H1 (cell line): ENCODE measurements around the gene PKIB. TPM values are rescaled to one million over a fixed set of nuclear protein-coding genes. Genes with fewer than 3 reads are reported as not detected.

Experiments used
- CTCF ChIA-PET: fragments of 300-600 bp; sonication (Branson Sonifier 250); formaldehyde crosslinking; loops from one replicate; lab custom pipeline; 2021; ENCODE audit not compliant: partially characterized antibody; lab: Charles Lee
- POLR2A ChIA-PET: fragments of 300-600 bp; sonication (Branson Sonifier 250); formaldehyde crosslinking; loops from one replicate; lab custom pipeline; 2021; ENCODE audit warnings: inconsistent platforms; ENCODE audit not compliant: partially characterized antibody; lab: Charles Lee
- DNase-seq, 2 experiments: peaks; one replicate each; pipeline versions ENCODE4 v3.0.0 to v3.0.0-alpha.2; 2010 to 2022; ENCODE audit warnings: low spot score in 2 of 2, low read depth in 1 of 2, mixed read lengths in 1 of 2
- FAIRE-seq: peaks from 2 replicates; lab custom pipeline; 2011; peaks lifted over from hg19 to GRCh38; lab: Jason Lieb, UNC
- H2AFZ ChIP-seq: 2 replicates; pipeline ENCODE4 v1.8.1; 2012; ENCODE audit warnings: low read length, inconsistent platforms
- H2AK5ac ChIP-seq: 2 replicates; pipeline ENCODE4 v1.6.1; 2013; ENCODE audit warnings: low read depth, low read length
- H2BK120ac ChIP-seq: replicated peaks from 2 replicates; pipeline ENCODE3; 2013; ENCODE audit warnings: low read depth, low read length, inconsistent platforms
- H2BK12ac ChIP-seq: 2 replicates; pipeline ENCODE4 v1.6.1; 2013; ENCODE audit warnings: low read depth, low read length
- H2BK15ac ChIP-seq: 2 replicates; pipeline ENCODE4 v1.6.1; 2013; ENCODE audit warnings: low read length
- H2BK20ac ChIP-seq: 2 replicates; pipeline ENCODE4 v1.6.1; 2013; ENCODE audit warnings: low read length
- H2BK5ac ChIP-seq: 2 replicates; pipeline ENCODE4 v1.6.1; 2013; ENCODE audit warnings: low read depth, low read length
- H3K14ac ChIP-seq: 2 replicates; pipeline ENCODE4 v1.6.1; 2013; ENCODE audit warnings: inconsistent platforms; ENCODE audit not compliant: insufficient read length
- H3K18ac ChIP-seq: 2 replicates; pipeline ENCODE4 v1.6.1; 2013; ENCODE audit warnings: low read length; ENCODE audit errors: extremely low read depth
- H3K23ac ChIP-seq: 2 replicates; pipeline ENCODE4 v1.6.1; 2013; ENCODE audit warnings: inconsistent platforms; ENCODE audit not compliant: insufficient read length
- H3K23me2 ChIP-seq: 2 replicates; pipeline ENCODE4 v1.6.1; 2013; ENCODE audit warnings: low read depth, low read length
- H3K27ac ChIP-seq: 2 replicates; pipeline ENCODE4 v1.6.1; 2011; ENCODE audit warnings: low read depth, low read length, inconsistent platforms
- H3K27me3 ChIP-seq, 4 experiments: replicated peaks in 1 of 4; 1 replicate in 1 of 4; 2 replicates in 3 of 4; pipeline versions ENCODE4 v1.6.1 to v1.8.1; 2011 to 2013; ENCODE audit warnings: low read length in 3 of 4, mild to moderate bottlenecking in 3 of 4, inconsistent platforms in 2 of 4, mixed read lengths in 2 of 4, moderate library complexity in 1 of 4; ENCODE audit not compliant: control insufficient read depth in 3 of 4, insufficient read depth in 3 of 4; ENCODE audit errors: extremely low read depth in 1 of 4
- H3K36me3 ChIP-seq, 4 experiments: 2 replicates each; pipeline versions ENCODE4 v1.6.1 to v1.8.1; 2011 to 2013; ENCODE audit warnings: mild to moderate bottlenecking in 4 of 4, low read length in 3 of 4, moderate library complexity in 2 of 4, control low read depth in 1 of 4, inconsistent platforms in 1 of 4; ENCODE audit not compliant: insufficient read depth in 4 of 4, control insufficient read depth in 2 of 4
- H3K4ac ChIP-seq: replicated peaks from 2 replicates; pipeline ENCODE3; 2013; ENCODE audit warnings: low read length, low read depth, mixed read lengths, inconsistent platforms; ENCODE audit not compliant: insufficient read length
- H3K4me1 ChIP-seq, 4 experiments: replicated peaks in 1 of 4; 1 replicate in 1 of 4; 2 replicates in 3 of 4; pipeline versions ENCODE4 v1.6.1 to v1.8.1; 2011 to 2013; ENCODE audit warnings: low read length in 3 of 4, inconsistent platforms in 2 of 4, mixed read lengths in 1 of 4; ENCODE audit not compliant: insufficient read depth in 4 of 4, control insufficient read depth in 3 of 4
- H3K4me2 ChIP-seq, 2 experiments: 2 replicates each; pipeline versions ENCODE4 v1.6.1 to v1.8.1; 2011 to 2013; ENCODE audit warnings: low read depth in 2 of 2, low read length in 2 of 2, control low read depth in 1 of 2, inconsistent platforms in 1 of 2, mild to moderate bottlenecking in 1 of 2; ENCODE audit not compliant: insufficient read depth in 1 of 2
- H3K4me3 ChIP-seq, 4 experiments: fragments of 200-600, 300-600 bp in 1 of 4; sonication (generic), shearing (Covaris generic), sonication (Bioruptor Twin) in 1 of 4; 2 replicates each; pipeline versions ENCODE4 v1.5.1 to v1.8.1; 2011 to 2016; ENCODE audit warnings: low read length in 4 of 4, low read depth in 3 of 4, control low read depth in 2 of 4, inconsistent platforms in 2 of 4, mild to moderate bottlenecking in 2 of 4, mixed read lengths in 1 of 4, moderate library complexity in 1 of 4; ENCODE audit not compliant: insufficient read depth in 2 of 4; ENCODE audit errors: extremely low read depth in 1 of 4
- H3K56ac ChIP-seq: replicated peaks from 2 replicates; pipeline ENCODE3; 2013; ENCODE audit warnings: low read depth, mild to moderate bottlenecking, mixed read lengths, low read length, inconsistent platforms; ENCODE audit not compliant: insufficient read length
- H3K79me1 ChIP-seq: 2 replicates; pipeline ENCODE4 v1.6.1; 2013; ENCODE audit warnings: low read depth, low read length, control low read depth
- H3K79me2 ChIP-seq, 2 experiments: 2 replicates each; pipeline versions ENCODE4 v1.6.1 to v1.8.1; 2012 to 2013; ENCODE audit warnings: low read length in 2 of 2, mild to moderate bottlenecking in 2 of 2, inconsistent platforms in 1 of 2; ENCODE audit not compliant: insufficient read depth in 2 of 2, control insufficient read depth in 1 of 2
- H3K9ac ChIP-seq, 4 experiments: replicated peaks in 1 of 4; 1 replicate in 1 of 4; 2 replicates in 3 of 4; pipeline versions ENCODE4 v1.6.1 to v1.8.1; 2011 to 2013; ENCODE audit warnings: low read depth in 3 of 4, low read length in 3 of 4, control low read depth in 2 of 4, mild to moderate bottlenecking in 2 of 4, moderate library complexity in 2 of 4, inconsistent platforms in 1 of 4; ENCODE audit errors: extremely low read depth in 1 of 4
- H3K9me3 ChIP-seq, 2 experiments: 2 replicates each; pipeline versions ENCODE4 v1.6.1 to v1.8.1; 2012 to 2013; ENCODE audit warnings: mild to moderate bottlenecking in 2 of 2, moderate library complexity in 2 of 2, control low read depth in 1 of 2, inconsistent platforms in 1 of 2, low read depth in 1 of 2, low read length in 1 of 2, mixed read lengths in 1 of 2; ENCODE audit not compliant: insufficient read depth in 2 of 2
- H4K20me1 ChIP-seq, 2 experiments: replicated peaks in 1 of 2; 2 replicates each; pipeline versions ENCODE3 to v1.8.1; 2011 to 2013; ENCODE audit warnings: inconsistent platforms in 2 of 2, low read length in 2 of 2, mild to moderate bottlenecking in 1 of 2; ENCODE audit not compliant: insufficient read depth in 2 of 2, control insufficient read depth in 1 of 2
- H4K5ac ChIP-seq: 2 replicates; pipeline ENCODE4 v1.6.1; 2013; ENCODE audit warnings: low read length, low read depth, mixed read lengths, inconsistent platforms; ENCODE audit not compliant: insufficient read length
- H4K8ac ChIP-seq: 2 replicates; pipeline ENCODE4 v1.8.0; 2013; ENCODE audit warnings: mild to moderate bottlenecking, moderate library complexity, low read length, inconsistent platforms; ENCODE audit not compliant: insufficient read depth; ENCODE audit errors: extremely low read depth
- H4K91ac ChIP-seq: replicated peaks from 2 replicates; pipeline ENCODE3; 2013; ENCODE audit warnings: low read length, mixed read lengths, inconsistent platforms; ENCODE audit not compliant: insufficient read length
- ASH2L ChIP-seq: fragments of 200-600, 300-600 bp; sonication (generic); IDR thresholded peaks from one replicate; pipeline ENCODE4 v1.7.1; 2017; ENCODE audit warnings: low read length
- CBX5 ChIP-seq: fragments of 300-800, 300-1000 bp; sonication (generic); IDR thresholded peaks from 2 replicates; pipeline ENCODE4 v1.7.1; 2016; ENCODE audit warnings: antibody characterized with exemption, low read length, low read depth
- CHD2 ChIP-seq: IDR thresholded peaks from 2 replicates; pipeline ENCODE4 v1.6.1; 2012; ENCODE audit warnings: low read length, improper control_type of control experiment
- CREB1 ChIP-seq: IDR thresholded peaks from 2 replicates; pipeline ENCODE4 v1.6.1; 2012; ENCODE audit warnings: inconsistent platforms
- GABPA ChIP-seq: IDR thresholded peaks from 2 replicates; pipeline ENCODE4 v1.6.1; 2011; ENCODE audit warnings: mild to moderate bottlenecking, low read length, moderate library complexity, borderline replicate concordance; ENCODE audit not compliant: insufficient read depth
- HDAC2 ChIP-seq, 2 experiments: fragments of 300-600 bp in 1 of 2; sonication (generic) in 1 of 2; IDR thresholded peaks; 2 replicates each; pipeline ENCODE4 v1.6.1; 2011 to 2012; ENCODE audit warnings: low read depth in 2 of 2, low read length in 2 of 2, mild to moderate bottlenecking in 2 of 2, moderate library complexity in 2 of 2, borderline replicate concordance in 1 of 2, inconsistent platforms in 1 of 2
- KDM1A ChIP-seq: fragments of 200-600, 300-600 bp; sonication (generic); IDR thresholded peaks from 2 replicates; pipeline ENCODE4 v1.7.1; 2016; ENCODE audit warnings: mild to moderate bottlenecking, low read length, borderline replicate concordance
- MAX ChIP-seq: IDR thresholded peaks from 2 replicates; pipeline ENCODE4 v1.6.1; 2012; ENCODE audit warnings: inconsistent platforms
- NRF1 ChIP-seq: IDR thresholded peaks from 2 replicates; pipeline ENCODE4 v1.6.1; 2011; ENCODE audit warnings: mild to moderate bottlenecking, low read depth, low read length, improper control_type of control experiment
- POU5F1 ChIP-seq: IDR thresholded peaks from 2 replicates; pipeline ENCODE4 v1.6.1; 2011; ENCODE audit warnings: low read depth, mild to moderate bottlenecking, low read length, moderate library complexity
- SP2 ChIP-seq: IDR thresholded peaks from 2 replicates; pipeline ENCODE4 v1.6.1; 2012; ENCODE audit warnings: mild to moderate bottlenecking, low read length, inconsistent platforms
- TAF1 ChIP-seq: IDR thresholded peaks from 2 replicates; pipeline ENCODE4 v1.6.1; 2011; ENCODE audit warnings: mild to moderate bottlenecking, low read depth, low read length
- USF2 ChIP-seq: IDR thresholded peaks from 2 replicates; pipeline ENCODE4 v1.6.1; 2011; ENCODE audit warnings: low read length, improper control_type of control experiment
- YY1 ChIP-seq: IDR thresholded peaks from 2 replicates; pipeline ENCODE4 v1.6.1; 2011; ENCODE audit warnings: low read depth, mild to moderate bottlenecking, low read length
- polyA plus RNA-seq, 7 experiments: library from polyadenylated mRNA; depleted of rRNA in 3 of 7; stranded (reverse) in 5 of 7; unstranded in 2 of 7; fragments of >200 nt in 5 of 7; fragments of 200-250 nt in 2 of 7; gene quantifications; 1 replicate in 5 of 7; 2 replicates in 1 of 7; 4 replicates in 1 of 7; pipeline versions ENCODE4 v1.2.1 to v1.2.3, GENCODE V29; 2011 to 2013; ENCODE audit warnings: missing spikeins in 2 of 7, mixed read lengths in 2 of 7
- total RNA-seq: library from RNA; stranded (reverse); fragmentation: NEBNext Ultra II Directional; extraction: Animal tissue kit (Norgen Biotek cat#: 25700); gene quantifications from 2 replicates; pipeline ENCODE4 v1.2.1, GENCODE V29; 2021

PKIB gene
- total and polyA plus RNA-seq, 2 of the 8 experiments (the other 6 are each of a cell fraction or from before 2014, with no cell fraction given) = 13.5 to 73.3 TPM

- Histone ChIP-seq H3K79me2 (peaks cover 0 to 3% of the 10 kb centered on the region in 2 experiments; a peak in 2 of 4 replicates), H2BK120ac (no peak overlapping the region), H4K91ac (no peak overlapping the region), H3K18ac (no peak overlapping the region), H3K56ac (no peak overlapping the region), H2AFZ (no peak overlapping the region), H3K4me2 (no peak overlapping the region), H3K79me1 (no peaks in the 10 kb centered on the region; the same call in 1 of the 2 replicates), H3K27ac (no peak overlapping the region), H3K9ac (no peak overlapping the region), H3K14ac (no peak overlapping the region), H3K27me3 (no peaks in the 10 kb centered on the region), H2BK15ac (no peak overlapping the region), H4K5ac (no peak overlapping the region), H2BK12ac (no peak overlapping the region), H3K23ac (no peak overlapping the region), H4K8ac (no peak overlapping the region), H2AK5ac (no peak overlapping the region), H4K20me1 (no peaks in the 10 kb centered on the region), H3K36me3 (peaks cover 0 to 15% (median 0%) of the 10 kb centered on the region in 4 experiments; a peak in 1 of 8 replicates), H3K23me2 (no peaks in the 10 kb centered on the region), H3K4me1 (peaks cover 0 to 5% (median 2%) of the 10 kb centered on the region in 4 experiments; a peak in 1 of 7 replicates), H2BK20ac (no peak overlapping the region), H3K9me3 (no peaks in the 10 kb centered on the region), H3K4ac (no peak overlapping the region), H2BK5ac (no peak overlapping the region), H3K4me3 (no peak overlapping the region)
- DNase-seq (no peak), FAIRE-seq (no peak)
- POLR2A ChIA-PET = no interaction called here
- CTCF ChIA-PET = interaction anchor here (1.0 to 1.9 kb wide), 3 partner anchors 24 to 35 kb away, joined by 3 to 6 read pairs (median 4); no protein-coding TSS in a partner anchor
- TF ChIP-seq TAF1 (no peak), HDAC2 (IDR thresholded peaks at IDR 0.05; ENCODE audit: borderline replicate concordance in 1 of 2, low read depth in 2 of 2, low read length in 2 of 2) (no peak), ASH2L (no peak), USF2 (no peak), GABPA (no peak), POU5F1 (no peak), MAX (no peak), CHD2 (no peak), NRF1 (no peak), CBX5 (no peak), KDM1A (no peak), YY1 (no peak), SP2 (no peak), CREB1 (no peak)
Measured at GRCh38 chr6:122565708-122566107, 44.5 kb upstream of the PKIB start.
